Measurements from ENCODE around the gene PDE9A. TPM values are rescaled to one million over a fixed set of nuclear protein-coding genes. Genes with fewer than 3 reads are reported as not detected.

PDE9A gene
- total RNA-seq, 6 experiments from 2014 or later, result not detected

- no peak for TF ChIP-seq CTCF (IDR thresholded peaks at IDR 0.05)
- peaks cover 23% of the 10 kb centered on the region for H3K27me3 Mint-ChIP-seq (ENCODE audit: insufficient read depth)
- no peak overlapping the region for H3K27ac Mint-ChIP-seq
- H3K36me3 Mint-ChIP-seq (ENCODE audit: low read depth), result no peaks in the 10 kb centered on the region
- no peak overlapping the region for H3K4me3 Mint-ChIP-seq
- H3K9me3 Mint-ChIP-seq, result no peaks in the 10 kb centered on the region
- no peaks in the 10 kb centered on the region for H3K4me1 Mint-ChIP-seq (ENCODE audit: low read depth)
- DNase-seq, result no peak
Observed at GRCh38 chr21:42761776-42762335, 108.4 kb downstream of the PDE9A start.

GRCh38 chr21:42763581-42764442 lies 110.4 kb downstream of the PDE9A start:
- Mint-ChIP-seq H3K4me3 (no peak overlapping the region), H3K27me3 (ENCODE audit: insufficient read depth) (peaks cover 17% of the 10 kb centered on the region), H3K27ac (no peak overlapping the region), H3K4me1 (ENCODE audit: low read depth) (no peaks in the 10 kb centered on the region), H3K36me3 (ENCODE audit: low read depth) (no peaks in the 10 kb centered on the region), H3K9me3 (no peaks in the 10 kb centered on the region; the same call in 1 of the 2 replicates)
- no peak for TF ChIP-seq CTCF (IDR thresholded peaks at IDR 0.05)
- DNase-seq, result no peak

GRCh38 chr21:42764443-42764760 lies 111.0 kb downstream of the PDE9A start:
- TF ChIP-seq CTCF (IDR thresholded peaks at IDR 0.05), result no peak
- Mint-ChIP-seq H3K27ac (no peak overlapping the region), H3K4me3 (no peak overlapping the region), H3K4me1 (ENCODE audit: low read depth) (no peaks in the 10 kb centered on the region), H3K9me3 (peaks cover 6% of the 10 kb centered on the region), H3K27me3 (ENCODE audit: insufficient read depth) (peaks cover 15% of the 10 kb centered on the region), H3K36me3 (ENCODE audit: low read depth) (no peaks in the 10 kb centered on the region)
- no peak for DNase-seq

- no peak for TF ChIP-seq CTCF (IDR thresholded peaks at IDR 0.05)
- peaks cover 15% of the 10 kb centered on the region for H3K27me3 Mint-ChIP-seq (ENCODE audit: insufficient read depth)
- DNase-seq, result no peak
- no peak overlapping the region for H3K4me3 Mint-ChIP-seq
- no peak overlapping the region for H3K27ac Mint-ChIP-seq
- H3K4me1 Mint-ChIP-seq (ENCODE audit: low read depth), result no peaks in the 10 kb centered on the region
- peaks cover 6% of the 10 kb centered on the region for H3K9me3 Mint-ChIP-seq
- no peaks in the 10 kb centered on the region for H3K36me3 Mint-ChIP-seq (ENCODE audit: low read depth)
Observed at GRCh38 chr21:42764883-42765282, 111.5 kb downstream of the PDE9A start.

GRCh38 chr21:42765656-42766055 lies 112.2 kb downstream of the PDE9A start:
- Mint-ChIP-seq H3K9me3 (peaks cover 6% of the 10 kb centered on the region), H3K36me3 (ENCODE audit: low read depth) (no peaks in the 10 kb centered on the region), H3K4me3 (no peak overlapping the region), H3K4me1 (ENCODE audit: low read depth) (no peaks in the 10 kb centered on the region), H3K27ac (no peak overlapping the region), H3K27me3 (ENCODE audit: insufficient read depth) (peaks cover 18% of the 10 kb centered on the region)
- DNase-seq, result no peak
- no peak for TF ChIP-seq CTCF (IDR thresholded peaks at IDR 0.05)
